HepG2 (cell line): ENCODE results near the gene IL3RA. TPM values are rescaled to one million over a fixed set of nuclear protein-coding genes. Genes with fewer than 3 reads are reported as not detected.
A peak's percentile ranks its signal among the peaks of the same experiment; 100 is the strongest.

Experiments used
- ATAC-seq: fragments of 200-7000 bp; cut with Tn5 transposase; 3 replicates; pipeline ENCODE4 v1.9.1; 2020; ENCODE audit warnings: mild to moderate bottlenecking, moderate library complexity
- BruUV-seq: library from RNA; stranded (reverse); fragments of 400-500 nt; replicated peaks from 2 replicates; lab custom pipeline; 2021; lab: Mats Ljungman, UMichigan
- CTCF ChIA-PET: fragments of 300-600 bp; formaldehyde crosslinking; extraction: SDS; loops from one replicate; lab custom pipeline; 2021; ENCODE audit warnings: low total read pairs, inconsistent platforms, low intra/inter-chr PET ratio; lab: Yijun Ruan, JAX
- POLR2A ChIA-PET: fragments of 350-600 bp; sonication (Branson Sonifier 250); formaldehyde crosslinking; loops from one replicate; lab custom pipeline; 2020; ENCODE audit warnings: antibody characterized with exemption, inconsistent platforms; lab: Yijun Ruan, JAX
- DNase-seq: peaks from one replicate; pipeline ENCODE4 v3.0.0-alpha.2; 2015; ENCODE audit warnings: low spot score
- FAIRE-seq: peaks from 3 replicates; lab custom pipeline; 2011; peaks lifted over from hg19 to GRCh38; lab: Jason Lieb, UNC
- H2AFZ ChIP-seq: one replicate; pipeline ENCODE4 v1.6.1; 2011; ENCODE audit warnings: low read length, inconsistent platforms
- H3K27ac ChIP-seq: fragments of 300-600 bp; 3 replicates; pipeline ENCODE4 v1.8.0; 2011; ENCODE audit warnings: mixed run types, mild to moderate bottlenecking, mixed read lengths, low read length, inconsistent platforms; ENCODE audit not compliant: insufficient read depth; ENCODE audit errors: extremely low read length
- H3K27me3 ChIP-seq, 2 experiments: fragments of 200-600 bp in 1 of 2; 2 replicates in 1 of 2; 3 replicates in 1 of 2; pipeline versions ENCODE4 v1.6.0 to v1.8.0; 2011; ENCODE audit warnings: low read length in 2 of 2, mild to moderate bottlenecking in 2 of 2, moderate library complexity in 2 of 2, inconsistent platforms in 1 of 2; ENCODE audit not compliant: insufficient read depth in 2 of 2, control insufficient read depth in 1 of 2
- H3K36me3 ChIP-seq, 2 experiments: fragments of 200-600 bp in 1 of 2; replicated peaks in 1 of 2; 2 replicates in 1 of 2; 3 replicates in 1 of 2; pipeline versions ENCODE4 v1.5.1 to v1.8.0; 2011; ENCODE audit warnings: low read length in 2 of 2, inconsistent platforms in 1 of 2; ENCODE audit not compliant: insufficient read depth in 2 of 2, control insufficient read depth in 1 of 2
- H3K4me1 ChIP-seq: 2 replicates; pipeline ENCODE4 v1.5.1; 2012; ENCODE audit warnings: low read length, inconsistent platforms; ENCODE audit not compliant: insufficient read depth
- H3K4me2 ChIP-seq: 2 replicates; pipeline ENCODE4 v1.6.0; 2011; ENCODE audit warnings: low read depth, low read length, inconsistent platforms
- H3K4me3 ChIP-seq, 3 experiments: fragments of 200-600 bp in 1 of 3; sonication (generic), shearing (Covaris generic) in 1 of 3; replicated peaks in 1 of 3; 2 replicates each; pipeline ENCODE4 v1.5.1; 2011 to 2016; ENCODE audit warnings: low read length in 3 of 3, inconsistent platforms in 2 of 3, low read depth in 2 of 3, mild to moderate bottlenecking in 2 of 3, control low read depth in 1 of 3, mixed read lengths in 1 of 3; ENCODE audit not compliant: insufficient read depth in 1 of 3
- H3K79me2 ChIP-seq: one replicate; pipeline ENCODE4 v1.6.1; 2011; ENCODE audit warnings: low read length, inconsistent platforms; ENCODE audit not compliant: insufficient read depth
- H3K9ac ChIP-seq: 2 replicates; pipeline ENCODE4 v1.6.0; 2011; ENCODE audit warnings: mild to moderate bottlenecking, low read depth, low read length, inconsistent platforms; ENCODE audit not compliant: insufficient read depth
- H3K9me3 ChIP-seq: 2 replicates; pipeline ENCODE4 v1.5.1; 2012; ENCODE audit warnings: mild to moderate bottlenecking, low read length
- H4K20me1 ChIP-seq: 2 replicates; pipeline ENCODE4 v1.6.0; 2011; ENCODE audit warnings: inconsistent platforms, mild to moderate bottlenecking, low read length, moderate library complexity; ENCODE audit not compliant: insufficient read depth
- AGO1 ChIP-seq: fragments of 200-400 bp; formaldehyde crosslinking; IDR thresholded peaks from 2 replicates; pipeline ENCODE4 v1.6.1; 2017; ENCODE audit warnings: mild to moderate bottlenecking, low read depth, low read length, moderate library complexity; ENCODE audit not compliant: poor library complexity, severe bottlenecking
- AGO2 ChIP-seq: fragments of 200-400 bp; formaldehyde crosslinking; optimal IDR thresholded peaks from 2 replicates; pipeline ENCODE3; 2017; ENCODE audit warnings: mild to moderate bottlenecking, low read depth, low read length, moderate library complexity
- DR1 ChIP-seq: sonication (generic); formaldehyde crosslinking; IDR thresholded peaks from 2 replicates; pipeline ENCODE4 v1.8.0; 2021; ENCODE audit warnings: mild to moderate bottlenecking, missing genetic modification reagents, inconsistent platforms
- HNF4A ChIP-seq: sonication (generic); formaldehyde crosslinking; IDR thresholded peaks from 2 replicates; pipeline ENCODE4 v1.4.0; 2020; ENCODE audit warnings: missing genetic modification reagents
- HNRNPLL ChIP-seq: fragments of 200-400 bp; formaldehyde crosslinking; IDR thresholded peaks from 2 replicates; pipeline ENCODE4 v1.6.1; 2017; ENCODE audit warnings: mild to moderate bottlenecking, low read depth, low read length; ENCODE audit not compliant: poor library complexity, severe bottlenecking
- NCOR1 ChIP-seq: fragments of 200-600 bp; sonication (generic); IDR thresholded peaks from 2 replicates; pipeline ENCODE4 v1.7.0; 2017; ENCODE audit warnings: antibody characterized with exemption, low read length, borderline replicate concordance
- NRL ChIP-seq: sonication (generic); formaldehyde crosslinking; IDR thresholded peaks from 2 replicates; pipeline ENCODE4 v1.5.0; 2020; ENCODE audit warnings: missing genetic modification reagents, mild to moderate bottlenecking, moderate library complexity, borderline replicate concordance
- POLR2G ChIP-seq: fragments of 200-400 bp; formaldehyde crosslinking; IDR thresholded peaks from 2 replicates; pipeline ENCODE4 v1.6.1; 2018; ENCODE audit warnings: mild to moderate bottlenecking, low read depth, low read length, moderate library complexity
- SP5 ChIP-seq: IDR thresholded peaks from 2 replicates; pipeline ENCODE4 v1.6.1; 2016; ENCODE audit warnings: low read depth, borderline replicate concordance
- TCF7 ChIP-seq: sonication (generic); IDR thresholded peaks from 2 replicates; pipeline ENCODE4 v1.6.1; 2016; ENCODE audit warnings: antibody characterized with exemption, low read depth
- U2AF1 ChIP-seq: fragments of 200-400 bp; formaldehyde crosslinking; optimal IDR thresholded peaks from 2 replicates; pipeline ENCODE3; 2017; ENCODE audit warnings: mild to moderate bottlenecking, low read depth, low read length
- ZFY ChIP-seq: sonication (generic); formaldehyde crosslinking; IDR thresholded peaks from 2 replicates; pipeline ENCODE4 v1.4.0; 2020; ENCODE audit warnings: missing genetic modification reagents
- ZNF333 ChIP-seq: sonication (generic); formaldehyde crosslinking; IDR thresholded peaks from 2 replicates; pipeline ENCODE4 v1.4.0; 2020; ENCODE audit warnings: mild to moderate bottlenecking, missing genetic modification reagents, borderline replicate concordance
- ZNF720 ChIP-seq: sonication (generic); formaldehyde crosslinking; IDR thresholded peaks from 2 replicates; pipeline ENCODE4 v1.4.0; 2020; ENCODE audit warnings: missing genetic modification reagents
- WGBS: methylation state at CpG from one replicate; pipeline ENCODE4 v1.1.6; 2017; ENCODE audit warnings: low lambda C conversion rate; 5-methylcytosine and 5-hydroxymethylcytosine counted together
- in situ Hi-C: cut with HindIII; loops from 2 replicates; pipeline ENCODE4 v1.10.0; 2017; ENCODE audit warnings: low pct_unique_long_range_greater_than_20kb; ENCODE audit not compliant: extremely low pct_ligation_motif_present
- intact Hi-C: fragments of 100-400 bp; cut with micrococcal nuclease; formaldehyde crosslinking; loops from one replicate; pipeline ENCODE4 v1.10.0; 2022; ENCODE audit not compliant: unreplicated experiment
- polyA plus RNA-seq, 8 experiments: library from polyadenylated mRNA; depleted of rRNA in 3 of 8; stranded (reverse) in 7 of 8; unstranded in 1 of 8; fragments of >200 nt; fragmentation: Illumina TruSeq in 4 of 8; extraction: Trizol in 4 of 8; gene quantifications; 2 replicates each; pipeline versions ENCODE4 v1.2.1 to v1.2.3, GENCODE V29; 2011 to 2016; ENCODE audit warnings: low read depth in 4 of 8, missing spikeins in 1 of 8, mixed read lengths in 1 of 8; ENCODE audit not compliant: insufficient read depth in 1 of 8
- total RNA-seq, 5 experiments: library from RNA; depleted of rRNA; stranded (reverse); fragments of >200 nt; fragmentation: Illumina TruSeq; extraction: Trizol; gene quantifications; 2 replicates each; pipeline ENCODE4 v1.2.3, GENCODE V29; 2016; ENCODE audit warnings: low read depth in 1 of 5
- TF ChIP-seq, protein P1 (sequence below): sonication (generic); formaldehyde crosslinking; IDR thresholded peaks from 2 replicates; pipeline ENCODE4 v1.5.1; 2020; ENCODE audit warnings: mild to moderate bottlenecking, missing genetic modification reagents, moderate library complexity
- TF ChIP-seq, protein P2 (sequence below): sonication (generic); formaldehyde crosslinking; IDR thresholded peaks from 2 replicates; pipeline ENCODE4 v1.8.1; 2022; ENCODE audit warnings: mild to moderate bottlenecking, missing genetic modification reagents
- TF ChIP-seq, protein P3 (sequence below): IDR thresholded peaks from 2 replicates; pipeline ENCODE4 v1.6.1; 2016; ENCODE audit warnings: missing genetic modification reagents, missing compliant biosample characterization

The IL3RA gene
- total and polyA plus RNA-seq, 2 of the 13 experiments (the other 11 are each of a cell fraction or from before 2014, with no cell fraction given) = not detected

DNA sequence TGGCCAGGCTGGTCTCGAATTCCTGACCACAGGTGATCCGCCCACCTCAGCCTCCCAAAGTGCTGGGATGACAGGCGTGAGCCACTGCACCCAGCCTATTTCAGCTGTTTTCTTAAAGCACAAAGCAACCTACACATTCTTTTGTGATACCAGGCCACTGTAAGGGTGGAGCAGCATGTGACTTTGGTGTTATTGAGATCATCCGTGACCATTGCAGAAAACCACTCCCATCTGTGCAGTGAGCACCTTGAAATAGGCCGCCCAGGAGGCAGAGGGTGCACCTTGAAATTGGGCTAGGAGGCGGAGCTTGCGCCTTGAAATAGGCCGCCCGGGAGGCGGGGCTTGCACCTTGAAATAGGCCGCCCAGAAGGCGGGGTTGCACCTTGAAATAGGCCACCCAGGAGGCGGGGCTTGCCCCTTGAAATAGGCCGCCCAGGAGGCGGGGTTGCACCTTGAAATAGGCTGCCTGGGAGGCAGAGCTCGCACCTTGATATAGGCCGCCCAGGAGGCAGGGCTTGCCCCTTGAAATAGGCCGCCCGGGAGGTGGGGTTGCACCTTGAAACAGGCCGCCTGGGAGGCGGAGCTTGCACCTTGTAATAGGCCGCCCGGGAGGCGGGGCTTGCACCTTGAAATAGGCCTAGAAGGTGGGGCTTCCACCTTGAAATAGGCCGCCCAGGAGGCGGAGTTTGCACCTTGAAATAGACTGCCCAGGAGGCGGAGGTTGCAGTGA, 64.3 kb downstream of the IL3RA start:
- BruUV-seq = no TSS peak
- no peak overlapping the region for H3K4me2 ChIP-seq
- peaks cover 4% of the 10 kb centered on the region; the same call in 1 of the 2 replicates for H4K20me1 ChIP-seq
- H3K4me3 ChIP-seq = no peak overlapping the region
- H2AFZ ChIP-seq = no peak overlapping the region
- peak overlapping the region; percentile 63 for H3K27ac ChIP-seq
- ATAC-seq (peak; percentile 78), DNase-seq (peak; percentile 83), FAIRE-seq (no peak)
- ChIA-PET POLR2A (no interaction called here), CTCF (no interaction called here)
- no peaks in the 10 kb centered on the region for H3K79me2 ChIP-seq
- WGBS = 69% methylated on average over 16 of the region's 27 CpGs
- H3K9me3 ChIP-seq = no peaks in the 10 kb centered on the region
- H3K27me3 ChIP-seq = no peaks in the 10 kb centered on the region
- peaks cover 9 to 41% of the 10 kb centered on the region in 2 experiments; a peak in 4 of 5 replicates for H3K36me3 ChIP-seq
- intact Hi-C loops = no loop called here
- in situ Hi-C loops = no loop called here
- H3K4me1 ChIP-seq = peaks cover 15% of the 10 kb centered on the region
- no peak overlapping the region for H3K9ac ChIP-seq
- TF ChIP-seq AGO2 = peak; percentile 92
- TF ChIP-seq AGO1 = peak; percentile 54
- TF ChIP-seq, protein P1, sequence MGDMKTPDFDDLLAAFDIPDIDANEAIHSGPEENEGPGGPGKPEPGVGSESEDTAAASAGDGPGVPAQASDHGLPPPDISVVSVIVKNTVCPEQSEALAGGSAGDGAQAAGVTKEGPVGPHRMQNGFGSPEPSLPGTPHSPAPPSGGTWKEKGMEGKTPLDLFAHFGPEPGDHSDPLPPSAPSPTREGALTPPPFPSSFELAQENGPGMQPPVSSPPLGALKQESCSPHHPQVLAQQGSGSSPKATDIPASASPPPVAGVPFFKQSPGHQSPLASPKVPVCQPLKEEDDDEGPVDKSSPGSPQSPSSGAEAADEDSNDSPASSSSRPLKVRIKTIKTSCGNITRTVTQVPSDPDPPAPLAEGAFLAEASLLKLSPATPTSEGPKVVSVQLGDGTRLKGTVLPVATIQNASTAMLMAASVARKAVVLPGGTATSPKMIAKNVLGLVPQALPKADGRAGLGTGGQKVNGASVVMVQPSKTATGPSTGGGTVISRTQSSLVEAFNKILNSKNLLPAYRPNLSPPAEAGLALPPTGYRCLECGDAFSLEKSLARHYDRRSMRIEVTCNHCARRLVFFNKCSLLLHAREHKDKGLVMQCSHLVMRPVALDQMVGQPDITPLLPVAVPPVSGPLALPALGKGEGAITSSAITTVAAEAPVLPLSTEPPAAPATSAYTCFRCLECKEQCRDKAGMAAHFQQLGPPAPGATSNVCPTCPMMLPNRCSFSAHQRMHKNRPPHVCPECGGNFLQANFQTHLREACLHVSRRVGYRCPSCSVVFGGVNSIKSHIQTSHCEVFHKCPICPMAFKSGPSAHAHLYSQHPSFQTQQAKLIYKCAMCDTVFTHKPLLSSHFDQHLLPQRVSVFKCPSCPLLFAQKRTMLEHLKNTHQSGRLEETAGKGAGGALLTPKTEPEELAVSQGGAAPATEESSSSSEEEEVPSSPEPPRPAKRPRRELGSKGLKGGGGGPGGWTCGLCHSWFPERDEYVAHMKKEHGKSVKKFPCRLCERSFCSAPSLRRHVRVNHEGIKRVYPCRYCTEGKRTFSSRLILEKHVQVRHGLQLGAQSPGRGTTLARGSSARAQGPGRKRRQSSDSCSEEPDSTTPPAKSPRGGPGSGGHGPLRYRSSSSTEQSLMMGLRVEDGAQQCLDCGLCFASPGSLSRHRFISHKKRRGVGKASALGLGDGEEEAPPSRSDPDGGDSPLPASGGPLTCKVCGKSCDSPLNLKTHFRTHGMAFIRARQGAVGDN = 0 out of 2 replicates have a peak, but pooled peaks have one; percentile 4
- TF ChIP-seq ZFY (CRISPR knock-in tag) = peak; percentile 22; the same call in 1 of the 2 replicates
- peak; percentile 56; the same call in 1 of the 2 replicates for TF ChIP-seq POLR2G
- TF ChIP-seq ZNF333 (CRISPR knock-in tag) = no peak
- 0 out of 2 replicates have a peak, but pooled peaks have one; percentile 20 for TF ChIP-seq DR1 (CRISPR knock-in tag)
- TF ChIP-seq, protein P2, sequence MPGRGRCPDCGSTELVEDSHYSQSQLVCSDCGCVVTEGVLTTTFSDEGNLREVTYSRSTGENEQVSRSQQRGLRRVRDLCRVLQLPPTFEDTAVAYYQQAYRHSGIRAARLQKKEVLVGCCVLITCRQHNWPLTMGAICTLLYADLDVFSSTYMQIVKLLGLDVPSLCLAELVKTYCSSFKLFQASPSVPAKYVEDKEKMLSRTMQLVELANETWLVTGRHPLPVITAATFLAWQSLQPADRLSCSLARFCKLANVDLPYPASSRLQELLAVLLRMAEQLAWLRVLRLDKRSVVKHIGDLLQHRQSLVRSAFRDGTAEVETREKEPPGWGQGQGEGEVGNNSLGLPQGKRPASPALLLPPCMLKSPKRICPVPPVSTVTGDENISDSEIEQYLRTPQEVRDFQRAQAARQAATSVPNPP (CRISPR knock-in tag) = 0 out of 2 replicates have a peak, but pooled peaks have one; percentile 23
- TF ChIP-seq SP5 (CRISPR knock-in tag) = peak; percentile 60; the same call in 1 of the 2 replicates
- peak; percentile 18 for TF ChIP-seq HNRNPLL
- TF ChIP-seq NCOR1 = peak; percentile 50; the same call in 1 of the 2 replicates
- 0 out of 2 replicates have a peak, but pooled peaks have one; percentile 5 for TF ChIP-seq HNF4A (CRISPR knock-in tag)
- no peak for TF ChIP-seq ZNF720 (CRISPR knock-in tag)
- TF ChIP-seq TCF7 = peak; percentile 71
- TF ChIP-seq, protein P3, sequence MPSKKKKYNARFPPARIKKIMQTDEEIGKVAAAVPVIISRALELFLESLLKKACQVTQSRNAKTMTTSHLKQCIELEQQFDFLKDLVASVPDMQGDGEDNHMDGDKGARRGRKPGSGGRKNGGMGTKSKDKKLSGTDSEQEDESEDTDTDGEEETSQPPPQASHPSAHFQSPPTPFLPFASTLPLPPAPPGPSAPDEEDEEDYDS = peak; percentile 50
- TF ChIP-seq U2AF1 = peak; percentile 44
- no peak for TF ChIP-seq NRL (CRISPR knock-in tag)
